Measurements from ENCODE around the gene FGF12. TPM values are rescaled to one million over a fixed set of nuclear protein-coding genes. Genes with fewer than 3 reads are reported as not detected.

FGF12 gene
- polyA plus RNA-seq, 2 of the 4 experiments (the other 2 are of a cell fraction) = 0.63 to 1.1 TPM

GRCh38 chr3:192091831-192092230, 635.5 kb downstream of the FGF12 start:
- Histone ChIP-seq H3K4me3 (no peak overlapping the region), H3K9me3 (no peaks in the 10 kb centered on the region), H3K4me2 (no peak overlapping the region), H3K27ac (no peak overlapping the region), H3K4me1 (no peaks in the 10 kb centered on the region)
- FAIRE-seq = no peak
- no peak for ATAC-seq
- ChIA-PET CTCF (no interaction called here), POLR2A (no interaction called here)
- 8% methylated on average over 1 of the region's 1 CpG for WGBS (ENCODE audit: missing lambda C conversion rate)
- no peak for TF ChIP-seq CBX2 (IDR thresholded peaks at IDR 0.05; ENCODE audit: borderline replicate concordance, low read depth)
- TF ChIP-seq ZC3H11A (IDR thresholded peaks at IDR 0.05) = no peak
- no peak for TF ChIP-seq SREBF2 (IDR thresholded peaks at IDR 0.05)
- TF ChIP-seq POLR2A (IDR thresholded peaks at IDR 0.05; ENCODE audit: low read length) = no peak
- no peak for TF ChIP-seq HEYL (CRISPR knock-in tag; IDR thresholded peaks at IDR 0.05)
- no peak for TF ChIP-seq REST (IDR thresholded peaks at IDR 0.05)
- no peak for TF ChIP-seq ATOH8 (CRISPR knock-in tag; IDR thresholded peaks at IDR 0.05; ENCODE audit: low read depth)
- TF ChIP-seq ZNF302 (CRISPR knock-in tag; IDR thresholded peaks at IDR 0.05) = no peak
- no peak for TF ChIP-seq ESRRA (IDR thresholded peaks at IDR 0.05; ENCODE audit: borderline replicate concordance, low read length)
- DNase-seq (ENCODE audit: low read depth in 1 of 2, low spot score in 1 of 2) = no peak

- FAIRE-seq (no peak), ATAC-seq (no peak), DNase-seq (ENCODE audit: low read depth in 1 of 2, low spot score in 1 of 2) (no peak)
- H3K4me3 ChIP-seq = no peak overlapping the region
- H3K9me3 ChIP-seq = no peaks in the 10 kb centered on the region
- TF ChIP-seq KDM1A (IDR thresholded peaks at IDR 0.05; ENCODE audit: low read depth) (no peak), TFCP2L1 (CRISPR knock-in tag; IDR thresholded peaks at IDR 0.05) (no peak), HOXA7 (CRISPR knock-in tag; IDR thresholded peaks at IDR 0.05) (no peak), EHF (CRISPR knock-in tag; IDR thresholded peaks at IDR 0.05) (no peak), HES2 (IDR thresholded peaks at IDR 0.05) (no peak), CHD4 (IDR thresholded peaks at IDR 0.05; ENCODE audit: borderline replicate concordance) (no peak), MAZ (IDR thresholded peaks at IDR 0.05; ENCODE audit: borderline replicate concordance, low read depth, low read length) (no peak), ATOH8 (CRISPR knock-in tag; IDR thresholded peaks at IDR 0.05; ENCODE audit: low read depth) (no peak), NR3C1 (IDR thresholded peaks at IDR 0.05) (no peak), NPAS2 (CRISPR knock-in tag; IDR thresholded peaks at IDR 0.05; ENCODE audit: borderline replicate concordance) (no peak), RAD21 (conservative IDR thresholded peaks at IDR 0.05 in 1 of 2, IDR thresholded peaks at IDR 0.05 in 1 of 2) (no peak), BHLHE40 (IDR thresholded peaks at IDR 0.05; ENCODE audit: low read depth, low read length) (no peak), EHMT2 (IDR thresholded peaks at IDR 0.05; ENCODE audit: low read depth) (no peak), POLR2A (IDR thresholded peaks at IDR 0.05; ENCODE audit: low read length) (no peak), PHF8 (IDR thresholded peaks at IDR 0.05; ENCODE audit: borderline replicate concordance, low read depth) (no peak)
- H3K4me2 ChIP-seq = no peak overlapping the region
- no peak overlapping the region for H3K27ac ChIP-seq
- ChIA-PET CTCF (no interaction called here), POLR2A (no interaction called here)
- H3K4me1 ChIP-seq = no peaks in the 10 kb centered on the region
Measured at GRCh38 chr3:192090586-192090985, 636.8 kb downstream of the FGF12 start.

Small RNA genes lying within 50 kb of the gene (small RNA-seq; reads per million reads assigned to genes)
- gene RF01210 (0 to 0.29 (median 0) reads per million in 6 experiments), gene RNU1-20P (0 to 5.2 (median 0.26) reads per million in 6 experiments)

Other genes with a start within 250 kb of the FGF12 start
- 6.6 and 7.5 TPM in 2 replicates for gene MB21D2, start 190.3 kb upstream of the FGF12 start, polyA plus RNA-seq (2011; rRNA removed)
- 4.8 to 5.5 TPM (median 5.4 TPM) in 3 replicates for gene MB21D2, start 190.3 kb upstream of the FGF12 start, polyA plus RNA-seq (2017; fragmentation: RNase III; extraction: RNeasy Plus Mini Kit Qiagen cat#74134 plus additional on column Dnase treatment)

All from A549 (cell line).